SK-N-SH (cell line): Measurements from ENCODE around the gene TTC23L. TPM values are rescaled to one million over a fixed set of nuclear protein-coding genes. Genes with fewer than 3 reads are reported as not detected.
A peak's percentile ranks its signal among the peaks of the same experiment; 100 is the strongest.

Source experiments
- CTCF ChIA-PET: fragments of 300-600, 350-600 bp; formaldehyde crosslinking; extraction: SDS; loops from one replicate; lab custom pipeline; 2021; lab: Yijun Ruan, JAX
- POLR2A ChIA-PET: fragments of 350-600 bp; sonication (Branson Sonifier 250); formaldehyde crosslinking; extraction: SDS; loops from one replicate; lab custom pipeline; 2020; ENCODE audit warnings: antibody characterized with exemption, inconsistent platforms; lab: Yijun Ruan, JAX
- DNase-seq: peaks from one replicate; pipeline ENCODE4 v3.0.0; 2012
- H2AFZ ChIP-seq: fragments of 200-600 bp; sonication (generic); 2 replicates; pipeline ENCODE4 v1.8.1; 2016; ENCODE audit warnings: antibody characterized with exemption, mild to moderate bottlenecking, low read depth
- H3F3A ChIP-seq: fragments of 200-600 bp; sonication (generic); replicated peaks from 2 replicates; pipeline ENCODE3; 2016; ENCODE audit warnings: antibody characterized with exemption, mild to moderate bottlenecking; ENCODE audit not compliant: insufficient read depth
- H3K27ac ChIP-seq, 2 experiments: fragments of 200-500 bp in 1 of 2; fragments of 200-600 bp in 1 of 2; sonication (Bioruptor generic) in 1 of 2; sonication (generic), shearing (Covaris generic) in 1 of 2; 2 replicates each; pipeline versions ENCODE4 v1.5.1 to v1.6.1; 2014 to 2016; ENCODE audit warnings: low read depth in 2 of 2, inconsistent platforms in 1 of 2, low read length in 1 of 2, mild to moderate bottlenecking in 1 of 2, mixed read lengths in 1 of 2
- H3K27me3 ChIP-seq: fragments of 200-600 bp; sonication (generic), shearing (Covaris generic); 2 replicates; pipeline ENCODE4 v1.6.1; 2016; ENCODE audit warnings: mixed run types; ENCODE audit not compliant: insufficient read depth
- H3K36me3 ChIP-seq, 2 experiments: fragments of 200-500 bp in 1 of 2; fragments of 200-600 bp in 1 of 2; sonication (Bioruptor generic) in 1 of 2; sonication (generic) in 1 of 2; replicated peaks in 1 of 2; 2 replicates each; pipeline versions ENCODE3 to v1.5.1; 2014 to 2016; ENCODE audit warnings: low read length in 1 of 2, mild to moderate bottlenecking in 1 of 2; ENCODE audit not compliant: insufficient read depth in 2 of 2, control insufficient read depth in 1 of 2
- H3K4me1 ChIP-seq, 2 experiments: fragments of 200-500 bp in 1 of 2; fragments of 200-600 bp in 1 of 2; sonication (Bioruptor generic) in 1 of 2; sonication (generic), shearing (Covaris generic) in 1 of 2; 2 replicates each; pipeline versions ENCODE4 v1.5.1 to v1.6.1; 2014 to 2016; ENCODE audit warnings: low read depth in 1 of 2, low read length in 1 of 2, mixed run types in 1 of 2; ENCODE audit not compliant: insufficient read depth in 2 of 2, control insufficient read depth in 1 of 2
- H3K4me2 ChIP-seq: fragments of 200-600 bp; sonication (generic), shearing (Covaris generic); 2 replicates; pipeline ENCODE4 v1.6.1; 2017; ENCODE audit warnings: mixed run types
- H3K4me3 ChIP-seq, 2 experiments: fragments of 200-500 bp in 1 of 2; fragments of 200-600 bp in 1 of 2; sonication (Bioruptor generic) in 1 of 2; sonication (generic), shearing (Covaris generic) in 1 of 2; 2 replicates each; pipeline versions ENCODE4 v1.5.1 to v1.8.1; 2014 to 2016; ENCODE audit warnings: low read depth in 2 of 2, inconsistent platforms in 1 of 2, low read length in 1 of 2, mild to moderate bottlenecking in 1 of 2, mixed read lengths in 1 of 2, moderate library complexity in 1 of 2
- H3K79me2 ChIP-seq: fragments of 200-600 bp; sonication (generic); 2 replicates; pipeline ENCODE4 v1.8.1; 2017; ENCODE audit warnings: mild to moderate bottlenecking; ENCODE audit not compliant: insufficient read depth
- H3K9ac ChIP-seq: fragments of 200-600 bp; sonication (generic); 2 replicates; pipeline ENCODE4 v1.6.1; 2017; ENCODE audit warnings: mixed run types
- H3K9me2 ChIP-seq: fragments of 200-600 bp; sonication (generic); 2 replicates; pipeline ENCODE4 v1.6.1; 2017; ENCODE audit warnings: mixed run types
- H3K9me3 ChIP-seq: fragments of 200-600 bp; sonication (generic); 2 replicates; pipeline ENCODE4 v1.6.1; 2017; ENCODE audit warnings: mixed run types, mild to moderate bottlenecking, moderate library complexity
- H4K20me1 ChIP-seq: fragments of 200-600 bp; sonication (generic); 2 replicates; pipeline ENCODE4 v1.6.1; 2017; ENCODE audit warnings: mild to moderate bottlenecking, mixed run types; ENCODE audit not compliant: insufficient read depth
- CHD2 ChIP-seq: fragments of 150-350 bp; IDR thresholded peaks from 2 replicates; pipeline ENCODE4 v1.6.1; 2018; ENCODE audit warnings: low read length; ENCODE audit not compliant: partially characterized antibody
- EZH2phosphoT487 ChIP-seq: fragments of 200-600 bp; sonication (generic); IDR thresholded peaks from 2 replicates; pipeline ENCODE4 v1.6.1; 2017; ENCODE audit warnings: low read depth, mixed run types, mild to moderate bottlenecking, antibody characterized with exemption, moderate library complexity, borderline replicate concordance
- GABPA ChIP-seq: IDR thresholded peaks from 2 replicates; pipeline ENCODE4 v1.4.0; 2012; ENCODE audit warnings: low read depth, mild to moderate bottlenecking
- GATA2 ChIP-seq: sonication (generic); formaldehyde crosslinking; IDR thresholded peaks from 2 replicates; pipeline ENCODE4 v1.5.0; 2020; ENCODE audit warnings: mild to moderate bottlenecking, missing genetic modification reagents
- JUND ChIP-seq: IDR thresholded peaks from 2 replicates; pipeline ENCODE4 v1.4.0; 2012
- MEF2A ChIP-seq: IDR thresholded peaks from 2 replicates; pipeline ENCODE4 v1.4.0; 2012; ENCODE audit warnings: low read depth, borderline replicate concordance
- NRF1 ChIP-seq: IDR thresholded peaks from 2 replicates; pipeline ENCODE4 v1.6.1; 2012; ENCODE audit warnings: low read depth, mild to moderate bottlenecking, low read length
- RAD21 ChIP-seq: IDR thresholded peaks from 2 replicates; pipeline ENCODE4 v1.6.1; 2012; ENCODE audit warnings: mild to moderate bottlenecking, low read length
- SIN3A ChIP-seq: IDR thresholded peaks from 2 replicates; pipeline ENCODE4 v1.6.1; 2012; ENCODE audit warnings: low read depth, mild to moderate bottlenecking, low read length, moderate library complexity, borderline replicate concordance
- SMC3 ChIP-seq: IDR thresholded peaks from 2 replicates; pipeline ENCODE4 v1.6.1; 2012; ENCODE audit warnings: low read depth, low read length, improper control_type of control experiment
- TCF12 ChIP-seq: IDR thresholded peaks from 2 replicates; pipeline ENCODE4 v1.4.0; 2012
- WGBS: methylation state at CpG from one replicate; pipeline ENCODE4 v1.1.6; 2017; ENCODE audit warnings: low lambda C conversion rate; 5-methylcytosine and 5-hydroxymethylcytosine counted together
- polyA plus RNA-seq, 3 experiments: library from polyadenylated mRNA; depleted of rRNA; stranded (reverse); fragments of >200 nt; gene quantifications; 2 replicates each; pipeline ENCODE4 v1.2.3, GENCODE V29; 2012
- TF ChIP-seq, protein P1 (sequence below): IDR thresholded peaks from 2 replicates; pipeline ENCODE4 v1.4.0; 2012; ENCODE audit warnings: low read depth, borderline replicate concordance
- TF ChIP-seq, protein P2 (sequence below): IDR thresholded peaks from 2 replicates; pipeline ENCODE4; 2012
- TF ChIP-seq, protein P3 (sequence below): fragments of 150-350 bp; IDR thresholded peaks from 2 replicates; pipeline ENCODE4 v1.6.1; 2016; ENCODE audit warnings: mild to moderate bottlenecking, low read depth, low read length
- TF ChIP-seq, protein P4 (sequence below): fragments of 150-350 bp; IDR thresholded peaks from 2 replicates; pipeline ENCODE4 v1.6.1; 2017; ENCODE audit warnings: antibody characterized with exemption, low read length, low read depth, borderline replicate concordance

TTC23L gene
- polyA plus RNA-seq, 1 of the 3 experiments (the other 2 are of a cell fraction), result 0.49 TPM

DNA sequence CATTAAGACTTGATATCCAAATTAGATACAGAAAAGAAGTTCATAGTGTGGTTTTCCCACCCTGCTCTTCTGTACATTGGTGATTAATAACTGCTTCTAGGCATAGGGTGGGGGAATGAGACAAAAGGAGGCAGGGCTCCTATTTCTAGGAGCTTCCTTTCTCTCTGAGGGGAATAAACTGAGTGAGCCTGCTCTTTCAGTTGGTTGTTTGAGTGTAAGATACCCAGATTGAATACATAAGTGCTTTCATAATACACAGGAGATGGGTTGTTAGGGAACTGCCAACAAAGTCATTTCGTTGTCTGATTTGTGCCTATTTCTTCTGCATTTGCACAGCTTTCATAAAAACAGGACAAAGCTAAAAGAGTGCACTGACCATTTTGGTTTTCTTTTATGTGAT lies 48.9 kb upstream of the TTC23L start:
- TF ChIP-seq, protein P1, sequence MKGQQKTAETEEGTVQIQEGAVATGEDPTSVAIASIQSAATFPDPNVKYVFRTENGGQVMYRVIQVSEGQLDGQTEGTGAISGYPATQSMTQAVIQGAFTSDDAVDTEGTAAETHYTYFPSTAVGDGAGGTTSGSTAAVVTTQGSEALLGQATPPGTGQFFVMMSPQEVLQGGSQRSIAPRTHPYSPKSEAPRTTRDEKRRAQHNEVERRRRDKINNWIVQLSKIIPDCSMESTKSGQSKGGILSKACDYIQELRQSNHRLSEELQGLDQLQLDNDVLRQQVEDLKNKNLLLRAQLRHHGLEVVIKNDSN, result no peak
- TF ChIP-seq MEF2A, result no peak
- TF ChIP-seq NRF1, result no peak
- no peak for TF ChIP-seq SIN3A
- no peak for TF ChIP-seq RAD21
- TF ChIP-seq, protein P2, sequence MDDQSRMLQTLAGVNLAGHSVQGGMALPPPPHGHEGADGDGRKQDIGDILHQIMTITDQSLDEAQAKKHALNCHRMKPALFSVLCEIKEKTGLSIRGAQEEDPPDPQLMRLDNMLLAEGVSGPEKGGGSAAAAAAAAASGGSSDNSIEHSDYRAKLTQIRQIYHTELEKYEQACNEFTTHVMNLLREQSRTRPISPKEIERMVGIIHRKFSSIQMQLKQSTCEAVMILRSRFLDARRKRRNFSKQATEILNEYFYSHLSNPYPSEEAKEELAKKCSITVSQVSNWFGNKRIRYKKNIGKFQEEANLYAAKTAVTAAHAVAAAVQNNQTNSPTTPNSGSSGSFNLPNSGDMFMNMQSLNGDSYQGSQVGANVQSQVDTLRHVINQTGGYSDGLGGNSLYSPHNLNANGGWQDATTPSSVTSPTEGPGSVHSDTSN, result no peak
- TF ChIP-seq, protein P3, sequence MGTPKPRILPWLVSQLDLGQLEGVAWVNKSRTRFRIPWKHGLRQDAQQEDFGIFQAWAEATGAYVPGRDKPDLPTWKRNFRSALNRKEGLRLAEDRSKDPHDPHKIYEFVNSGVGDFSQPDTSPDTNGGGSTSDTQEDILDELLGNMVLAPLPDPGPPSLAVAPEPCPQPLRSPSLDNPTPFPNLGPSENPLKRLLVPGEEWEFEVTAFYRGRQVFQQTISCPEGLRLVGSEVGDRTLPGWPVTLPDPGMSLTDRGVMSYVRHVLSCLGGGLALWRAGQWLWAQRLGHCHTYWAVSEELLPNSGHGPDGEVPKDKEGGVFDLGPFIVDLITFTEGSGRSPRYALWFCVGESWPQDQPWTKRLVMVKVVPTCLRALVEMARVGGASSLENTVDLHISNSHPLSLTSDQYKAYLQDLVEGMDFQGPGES, result no peak
- TF ChIP-seq, protein P4, sequence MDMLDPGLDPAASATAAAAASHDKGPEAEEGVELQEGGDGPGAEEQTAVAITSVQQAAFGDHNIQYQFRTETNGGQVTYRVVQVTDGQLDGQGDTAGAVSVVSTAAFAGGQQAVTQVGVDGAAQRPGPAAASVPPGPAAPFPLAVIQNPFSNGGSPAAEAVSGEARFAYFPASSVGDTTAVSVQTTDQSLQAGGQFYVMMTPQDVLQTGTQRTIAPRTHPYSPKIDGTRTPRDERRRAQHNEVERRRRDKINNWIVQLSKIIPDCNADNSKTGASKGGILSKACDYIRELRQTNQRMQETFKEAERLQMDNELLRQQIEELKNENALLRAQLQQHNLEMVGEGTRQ, result no peak
- TF ChIP-seq CHD2, result no peak
- no peak for TF ChIP-seq JUND
- TF ChIP-seq TCF12, result no peak
- TF ChIP-seq SMC3, result no peak
- no peak for TF ChIP-seq GATA2 (CRISPR knock-in tag)
- TF ChIP-seq GABPA, result no peak
- TF ChIP-seq EZH2phosphoT487, result no peak
- TF ChIP-seq, all 33 proteins: peak for 0
- H3K79me2 ChIP-seq, result peaks cover 78% of the 10 kb centered on the region
- no peak overlapping the region; the same call in 1 of the 2 replicates for H3K9ac ChIP-seq
- CTCF ChIA-PET, result no interaction called here
- H3K4me3 ChIP-seq, result no peak overlapping the region
- peaks cover 0 to 5% of the 10 kb centered on the region in 2 experiments for H3K36me3 ChIP-seq
- POLR2A ChIA-PET, result no interaction called here
- H3K27me3 ChIP-seq, result no peaks in the 10 kb centered on the region
- 40% methylated on average over 1 of the region's 1 CpG for WGBS
- H3K4me2 ChIP-seq, result no peak overlapping the region
- no peaks in the 10 kb centered on the region for H4K20me1 ChIP-seq
- H3F3A ChIP-seq, result peaks cover 26% of the 10 kb centered on the region
- H2AFZ ChIP-seq, result no peak overlapping the region
- no peak for DNase-seq
- H3K27ac ChIP-seq, result peak overlapping the region in 1 of 2 experiments; percentile 74; a peak in 2 of 4 replicates
- no peaks in the 10 kb centered on the region for H3K9me3 ChIP-seq
- no peaks in the 10 kb centered on the region for H3K9me2 ChIP-seq
- H3K4me1 ChIP-seq, result peaks cover 0 to 17% of the 10 kb centered on the region in 2 experiments; a peak in 3 of 4 replicates
